HepG2 (cell line): ENCODE measurements around the gene KIAA1755. TPM values are rescaled to one million over a fixed set of nuclear protein-coding genes. Genes with fewer than 3 reads are reported as not detected.
A peak's percentile ranks its signal among the peaks of the same experiment; 100 is the strongest.

ENCODE experiments used
- AHDC1 ChIP-seq: sonication (generic); formaldehyde crosslinking; IDR thresholded peaks from 2 replicates; pipeline ENCODE4 v1.5.1; 2020; ENCODE audit warnings: mild to moderate bottlenecking, missing genetic modification reagents, borderline replicate concordance
- ATM ChIP-seq: fragments of 450-650 bp; IDR thresholded peaks from 2 replicates; pipeline ENCODE4 v1.7.1; 2017; ENCODE audit warnings: mild to moderate bottlenecking, borderline replicate concordance
- FOSL2 ChIP-seq: sonication (generic); formaldehyde crosslinking; IDR thresholded peaks from 2 replicates; pipeline ENCODE4 v1.4.0; 2020; ENCODE audit warnings: missing genetic modification reagents
- FOXO1 ChIP-seq: sonication (generic); formaldehyde crosslinking; IDR thresholded peaks from 2 replicates; pipeline ENCODE4 v1.4.0; 2020; ENCODE audit warnings: missing genetic modification reagents
- GFI1 ChIP-seq: sonication (generic); formaldehyde crosslinking; IDR thresholded peaks from 2 replicates; pipeline ENCODE4 v1.5.0; 2020; ENCODE audit warnings: missing genetic modification reagents, mild to moderate bottlenecking, borderline replicate concordance
- HES4 ChIP-seq: sonication (generic); formaldehyde crosslinking; IDR thresholded peaks from 2 replicates; pipeline ENCODE4 v1.9.0; 2021; ENCODE audit warnings: mild to moderate bottlenecking, missing genetic modification reagents, borderline replicate concordance
- MYNN ChIP-seq: sonication (generic); formaldehyde crosslinking; IDR thresholded peaks from 2 replicates; pipeline ENCODE4 v1.4.0; 2020; ENCODE audit warnings: mild to moderate bottlenecking, low read depth, missing genetic modification reagents
- PAWR ChIP-seq: sonication (generic); formaldehyde crosslinking; IDR thresholded peaks from 2 replicates; pipeline ENCODE4 v1.4.0; 2020; ENCODE audit warnings: missing genetic modification reagents, mild to moderate bottlenecking, borderline replicate concordance
- SKI ChIP-seq: fragments of 450-650 bp; IDR thresholded peaks from one replicate; pipeline ENCODE4 v1.6.1; 2018; ENCODE audit warnings: mild to moderate bottlenecking; ENCODE audit not compliant: partially characterized antibody
- ZBTB33 ChIP-seq: sonication (generic); formaldehyde crosslinking; IDR thresholded peaks from 2 replicates; pipeline ENCODE4 v1.4.0; 2020; ENCODE audit warnings: missing genetic modification reagents
- ZMYM3 ChIP-seq: sonication (generic); formaldehyde crosslinking; IDR thresholded peaks from 2 replicates; pipeline ENCODE4 v1.5.1; 2020; ENCODE audit warnings: mild to moderate bottlenecking, missing genetic modification reagents
- ZNF101 ChIP-seq: sonication (generic); formaldehyde crosslinking; IDR thresholded peaks from 2 replicates; pipeline ENCODE4 v1.4.0; 2020; ENCODE audit warnings: mild to moderate bottlenecking, low read depth, missing genetic modification reagents, borderline replicate concordance
- ZNF160 ChIP-seq: sonication (generic); formaldehyde crosslinking; IDR thresholded peaks from 2 replicates; pipeline ENCODE4 v1.8.0; 2022; ENCODE audit warnings: mild to moderate bottlenecking, inconsistent platforms, missing genetic modification reagents
- ZNF24 ChIP-seq: fragments of 450-650 bp; IDR thresholded peaks from 2 replicates; pipeline ENCODE4 v1.6.1; 2017; ENCODE audit warnings: antibody characterized with exemption, mild to moderate bottlenecking
- ZNF431 ChIP-seq: sonication (generic); formaldehyde crosslinking; IDR thresholded peaks from 2 replicates; pipeline ENCODE4 v1.9.0; 2022; ENCODE audit warnings: missing genetic modification reagents, low read depth, mild to moderate bottlenecking, borderline replicate concordance
- ZNF547 ChIP-seq: sonication (generic); formaldehyde crosslinking; IDR thresholded peaks from 2 replicates; pipeline ENCODE4 v1.5.1; 2020; ENCODE audit warnings: mild to moderate bottlenecking, missing genetic modification reagents
- ZNF569 ChIP-seq: sonication (generic); formaldehyde crosslinking; IDR thresholded peaks from 2 replicates; pipeline ENCODE4 v1.5.0; 2020; ENCODE audit warnings: mild to moderate bottlenecking, missing genetic modification reagents, moderate library complexity, borderline replicate concordance
- ZNF644 ChIP-seq: IDR thresholded peaks from 2 replicates; pipeline ENCODE4 v1.6.1; 2016; ENCODE audit warnings: low read depth
- polyA plus RNA-seq, 8 experiments: library from polyadenylated mRNA; depleted of rRNA in 3 of 8; stranded (reverse) in 7 of 8; unstranded in 1 of 8; fragments of >200 nt; fragmentation: Illumina TruSeq in 4 of 8; extraction: Trizol in 4 of 8; gene quantifications; 2 replicates each; pipeline versions ENCODE4 v1.2.1 to v1.2.3, GENCODE V29; 2011 to 2016; ENCODE audit warnings: low read depth in 4 of 8, missing spikeins in 1 of 8, mixed read lengths in 1 of 8; ENCODE audit not compliant: insufficient read depth in 1 of 8
- total RNA-seq, 5 experiments: library from RNA; depleted of rRNA; stranded (reverse); fragments of >200 nt; fragmentation: Illumina TruSeq; extraction: Trizol; gene quantifications; 2 replicates each; pipeline ENCODE4 v1.2.3, GENCODE V29; 2016; ENCODE audit warnings: low read depth in 1 of 5
- TF ChIP-seq, protein P1 (sequence below): sonication (generic); formaldehyde crosslinking; IDR thresholded peaks from 2 replicates; pipeline ENCODE4 v1.4.0; 2020; ENCODE audit warnings: missing genetic modification reagents
- TF ChIP-seq, protein P2 (sequence below): sonication (generic); formaldehyde crosslinking; IDR thresholded peaks from 2 replicates; pipeline ENCODE4 v1.8.0; 2022; ENCODE audit warnings: mild to moderate bottlenecking, missing genetic modification reagents

The KIAA1755 gene
- total and polyA plus RNA-seq, 2 of the 13 experiments (the other 11 are each of a cell fraction or from before 2014, with no cell fraction given) = 0.04 TPM; not detected in 1

DNA sequence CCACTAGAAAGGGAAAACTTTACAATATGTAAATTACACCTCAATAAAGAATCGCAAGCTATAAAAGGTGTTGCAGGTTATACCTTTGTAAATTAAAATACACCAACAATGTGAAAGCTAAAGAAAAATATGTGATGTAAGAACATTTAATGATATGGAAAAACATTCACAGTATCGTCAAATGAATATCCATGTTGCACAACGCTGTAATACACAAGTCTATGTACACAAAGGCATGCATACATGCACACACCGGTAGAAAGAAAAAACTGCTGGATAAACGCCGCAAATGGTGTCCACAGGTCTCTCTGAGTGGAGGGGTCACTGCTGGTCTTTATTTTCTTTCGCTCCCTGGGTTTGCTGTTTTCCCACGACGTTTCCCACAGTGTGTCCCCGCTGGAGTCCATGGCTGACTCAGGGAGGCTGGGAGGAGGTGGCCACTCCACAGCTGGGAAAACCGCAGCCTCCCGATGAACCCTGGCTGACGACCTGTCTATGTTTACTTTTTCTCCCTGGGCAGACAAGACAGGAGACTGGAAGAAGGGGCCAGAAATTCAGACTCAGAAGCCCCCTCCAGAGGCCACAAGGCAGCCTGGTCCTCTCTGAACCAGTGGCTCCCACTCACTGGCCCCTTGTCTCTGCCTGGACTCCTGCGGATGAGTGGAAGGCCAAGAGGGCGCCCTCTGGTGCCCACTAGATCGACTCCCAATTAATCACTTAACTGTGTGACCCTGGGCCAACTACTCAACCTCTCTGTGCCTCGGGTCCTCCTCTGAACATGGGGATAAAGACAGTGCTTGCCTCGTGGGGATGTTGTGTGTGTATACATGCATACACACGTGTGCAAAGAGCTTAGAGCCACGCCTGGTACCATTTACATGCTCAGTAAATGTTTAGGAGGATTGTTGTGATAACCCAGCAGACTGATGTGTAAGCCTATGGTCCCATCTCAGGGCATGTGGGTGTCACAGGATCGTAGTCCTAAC, 30.6 kb upstream of the KIAA1755 start (continued):
- TF ChIP-seq AHDC1 (no peak), ZNF24 (no peak), FOXO1 (CRISPR knock-in tag) (no peak), FOSL2 (CRISPR knock-in tag) (peak; percentile 46), MYNN (no peak), GFI1 (peak; percentile 30; the same call in 1 of the 2 replicates), HES4 (peak; percentile 66), PAWR (no peak), ZNF160 (CRISPR knock-in tag) (no peak), ZNF547 (CRISPR knock-in tag) (no peak), SKI (peak; percentile 97), ZNF101 (CRISPR knock-in tag) (no peak), ATM (no peak), ZNF644 (CRISPR knock-in tag) (0 out of 2 replicates have a peak, but pooled peaks have one; percentile 44), ZMYM3 (CRISPR knock-in tag) (peak; percentile 97), ZBTB33 (peak; percentile 22; the same call in 1 of the 2 replicates), ZNF431 (CRISPR knock-in tag) (no peak), ZNF569 (CRISPR knock-in tag) (no peak)
- TF ChIP-seq, protein P1, sequence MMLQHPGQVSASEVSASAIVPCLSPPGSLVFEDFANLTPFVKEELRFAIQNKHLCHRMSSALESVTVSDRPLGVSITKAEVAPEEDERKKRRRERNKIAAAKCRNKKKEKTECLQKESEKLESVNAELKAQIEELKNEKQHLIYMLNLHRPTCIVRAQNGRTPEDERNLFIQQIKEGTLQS (CRISPR knock-in tag) = no peak
- TF ChIP-seq, protein P2, sequence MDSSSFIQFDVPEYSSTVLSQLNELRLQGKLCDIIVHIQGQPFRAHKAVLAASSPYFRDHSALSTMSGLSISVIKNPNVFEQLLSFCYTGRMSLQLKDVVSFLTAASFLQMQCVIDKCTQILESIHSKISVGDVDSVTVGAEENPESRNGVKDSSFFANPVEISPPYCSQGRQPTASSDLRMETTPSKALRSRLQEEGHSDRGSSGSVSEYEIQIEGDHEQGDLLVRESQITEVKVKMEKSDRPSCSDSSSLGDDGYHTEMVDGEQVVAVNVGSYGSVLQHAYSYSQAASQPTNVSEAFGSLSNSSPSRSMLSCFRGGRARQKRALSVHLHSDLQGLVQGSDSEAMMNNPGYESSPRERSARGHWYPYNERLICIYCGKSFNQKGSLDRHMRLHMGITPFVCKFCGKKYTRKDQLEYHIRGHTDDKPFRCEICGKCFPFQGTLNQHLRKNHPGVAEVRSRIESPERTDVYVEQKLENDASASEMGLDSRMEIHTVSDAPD (CRISPR knock-in tag) = no peak
